Common myeloid progenitor, CD34-positive (primary cell): ENCODE measurements around the gene KCNMB2.

Source experiments
- CTCF ChIA-PET: fragments of 350-600 bp; sonication (Branson Sonifier 250); formaldehyde crosslinking; loops from one replicate; lab custom pipeline; 2021; ENCODE audit warnings: antibody characterized with exemption; lab: Charles Lee
- POLR2A ChIA-PET: fragments of 350-600 bp; sonication (Branson Sonifier 250); formaldehyde crosslinking; loops from one replicate; lab custom pipeline; 2021; ENCODE audit warnings: antibody characterized with exemption; lab: Charles Lee
- DNase-seq, 3 donors: peaks; one replicate each; pipeline versions ENCODE4 v3.0.0 to v3.0.0-alpha.2; 2013
- H3K27ac ChIP-seq, 2 experiments: 1 replicate in 1 of 2; 2 replicates in 1 of 2; pipeline ENCODE4 v1.7.0; 2013; ENCODE audit warnings: inconsistent platforms in 2 of 2, low read length in 2 of 2, mild to moderate bottlenecking in 2 of 2, low read depth in 1 of 2, moderate library complexity in 1 of 2; ENCODE audit not compliant: severe bottlenecking in 2 of 2, insufficient read depth in 1 of 2, poor library complexity in 1 of 2
- H3K27me3 ChIP-seq, 5 experiments: replicated peaks in 2 of 5; 1 replicate in 3 of 5; 2 replicates in 2 of 5; pipeline versions ENCODE4 v1.6.1 to v1.7.0; 2013; ENCODE audit warnings: low read length in 4 of 5, mild to moderate bottlenecking in 2 of 5, moderate library complexity in 2 of 5, inconsistent platforms in 1 of 5; ENCODE audit not compliant: insufficient read depth in 5 of 5, control insufficient read depth in 4 of 5
- H3K36me3 ChIP-seq, 4 experiments: 1 replicate in 2 of 4; 2 replicates in 2 of 4; pipeline versions ENCODE4 v1.6.1 to v1.7.0; 2013; ENCODE audit warnings: low read length in 3 of 4, control low read depth in 1 of 4, mild to moderate bottlenecking in 1 of 4; ENCODE audit not compliant: control insufficient read depth in 4 of 4, insufficient read depth in 4 of 4
- H3K4me1 ChIP-seq, 4 experiments: 1 replicate in 3 of 4; 2 replicates in 1 of 4; pipeline versions ENCODE4 v1.6.1 to v1.7.1; 2013; ENCODE audit warnings: low read length in 3 of 4, mild to moderate bottlenecking in 3 of 4, control low read depth in 1 of 4, inconsistent platforms in 1 of 4, moderate library complexity in 1 of 4; ENCODE audit not compliant: control insufficient read depth in 4 of 4, insufficient read depth in 4 of 4; ENCODE audit errors: control extremely low read depth in 1 of 4
- H3K4me3 ChIP-seq, 7 experiments: 1 replicate in 4 of 7; 2 replicates in 3 of 7; pipeline versions ENCODE4 v1.5.1 to v1.7.0; 2013; ENCODE audit warnings: mild to moderate bottlenecking in 7 of 7, low read length in 6 of 7, moderate library complexity in 6 of 7, inconsistent platforms in 2 of 7, low read depth in 2 of 7, control low read depth in 1 of 7; ENCODE audit not compliant: insufficient read depth in 4 of 7, control insufficient read depth in 1 of 7; ENCODE audit errors: extremely low read depth in 1 of 7
- H3K9me3 ChIP-seq, 5 experiments: 1 replicate in 4 of 5; 2 replicates in 1 of 5; pipeline versions ENCODE4 v1.6.1 to v1.7.1; 2013; ENCODE audit warnings: low read length in 4 of 5, mild to moderate bottlenecking in 2 of 5, inconsistent platforms in 1 of 5, low read depth in 1 of 5, moderate library complexity in 1 of 5; ENCODE audit not compliant: control insufficient read depth in 4 of 5, insufficient read depth in 2 of 5; ENCODE audit errors: control extremely low read depth in 1 of 5
- WGBS: methylation state at CpG from one replicate; pipeline ENCODE4 v1.1.5; 2013; ENCODE audit not compliant: insufficient coverage; 5-methylcytosine and 5-hydroxymethylcytosine counted together

The KCNMB2 gene

GRCh38 chr3:178750639-178751300 is 214.5 kb downstream of the KCNMB2 start:
- no peaks in the 10 kb centered on the region for H3K27me3 ChIP-seq
- no peaks in the 10 kb centered on the region for H3K36me3 ChIP-seq
- POLR2A ChIA-PET, result interaction anchor here (0.6 kb wide), 1 partner anchor 40 kb away, joined by 3 read pairs; no protein-coding TSS in a partner anchor
- H3K27ac ChIP-seq, result no peak overlapping the region
- H3K9me3 ChIP-seq, result no peaks in the 10 kb centered on the region
- 100% methylated on average over 1 of the region's 3 CpGs for WGBS
- no peak overlapping the region for H3K4me3 ChIP-seq
- CTCF ChIA-PET, result no interaction called here
- H3K4me1 ChIP-seq, result no peaks in the 10 kb centered on the region
- DNase-seq, result no peak

- 100% methylated on average over 1 of the region's 2 CpGs for WGBS
- Histone ChIP-seq H3K4me1 (no peaks in the 10 kb centered on the region), H3K27ac (no peak overlapping the region), H3K36me3 (no peaks in the 10 kb centered on the region), H3K27me3 (no peaks in the 10 kb centered on the region), H3K4me3 (no peak overlapping the region), H3K9me3 (no peaks in the 10 kb centered on the region)
- POLR2A ChIA-PET, result no interaction called here
- DNase-seq, result no peak
- CTCF ChIA-PET, result no interaction called here
These were observed 216.6 kb downstream of the KCNMB2 start for GRCh38 chr3:178752843-178753242.

- Histone ChIP-seq H3K4me1 (no peaks in the 10 kb centered on the region), H3K27ac (no peak overlapping the region), H3K9me3 (no peaks in the 10 kb centered on the region), H3K4me3 (no peak overlapping the region), H3K27me3 (no peaks in the 10 kb centered on the region), H3K36me3 (no peaks in the 10 kb centered on the region)
- DNase-seq, result no peak
- CTCF ChIA-PET, result no interaction called here
- 72% methylated on average over 6 of the region's 7 CpGs for WGBS
- POLR2A ChIA-PET, result interaction anchor here (0.6 kb wide), 1 partner anchor 34 kb away, joined by 3 read pairs; no protein-coding TSS in a partner anchor
These were observed 218.7 kb downstream of the KCNMB2 start for GRCh38 chr3:178754852-178755510.

GRCh38 chr3:178761024-178761423 is 224.8 kb downstream of the KCNMB2 start:
- no peak for DNase-seq
- CTCF ChIA-PET, result no interaction called here
- Histone ChIP-seq H3K27me3 (no peaks in the 10 kb centered on the region), H3K9me3 (no peaks in the 10 kb centered on the region), H3K4me3 (no peak overlapping the region), H3K4me1 (no peaks in the 10 kb centered on the region), H3K27ac (no peak overlapping the region), H3K36me3 (no peaks in the 10 kb centered on the region)
- POLR2A ChIA-PET, result no interaction called here
- 81% methylated on average over 2 of the region's 4 CpGs for WGBS

- DNase-seq, result no peak
- Histone ChIP-seq H3K27me3 (no peaks in the 10 kb centered on the region), H3K9me3 (no peaks in the 10 kb centered on the region), H3K36me3 (no peaks in the 10 kb centered on the region), H3K4me1 (no peaks in the 10 kb centered on the region), H3K27ac (no peak overlapping the region), H3K4me3 (no peak overlapping the region)
- no CpG with 5 or more reads among the region's 3 CpGs for WGBS
- POLR2A ChIA-PET, result no interaction called here
- CTCF ChIA-PET, result no interaction called here
These were observed 225.2 kb downstream of the KCNMB2 start for GRCh38 chr3:178761461-178761860.

GRCh38 chr3:178762385-178762784 is 226.1 kb downstream of the KCNMB2 start:
- Histone ChIP-seq H3K27ac (no peak overlapping the region), H3K9me3 (no peaks in the 10 kb centered on the region), H3K36me3 (no peaks in the 10 kb centered on the region), H3K27me3 (no peaks in the 10 kb centered on the region), H3K4me3 (no peak overlapping the region), H3K4me1 (no peaks in the 10 kb centered on the region)
- no peak for DNase-seq
- ChIA-PET POLR2A (no interaction called here), CTCF (no interaction called here)
- WGBS, result 100% methylated on average over 1 of the region's 1 CpG

- Histone ChIP-seq H3K4me1 (no peaks in the 10 kb centered on the region), H3K36me3 (no peaks in the 10 kb centered on the region), H3K4me3 (no peak overlapping the region), H3K27me3 (no peaks in the 10 kb centered on the region), H3K9me3 (no peaks in the 10 kb centered on the region), H3K27ac (no peak overlapping the region)
- ChIA-PET CTCF (no interaction called here), POLR2A (no interaction called here)
- WGBS, result 93% methylated on average over 5 of the region's 6 CpGs
- DNase-seq, result no peak
These were observed 229.2 kb downstream of the KCNMB2 start for GRCh38 chr3:178765472-178765871.
